ENCODE data around the gene ABCC1. TPM values are rescaled to one million over a fixed set of nuclear protein-coding genes. Genes with fewer than 3 reads are reported as not detected.

Gene ABCC1
- polyA plus RNA-seq, 1 of the 3 experiments (the other 2 are of a cell fraction) = 23.7 TPM

- Histone ChIP-seq H3K9me2 (no peaks in the 10 kb centered on the region), H3K4me2 (no peak overlapping the region), H3K9ac (no peak overlapping the region), H3K9me3 (peaks cover 9% of the 10 kb centered on the region), H3K27me3 (ENCODE audit: insufficient read depth) (no peaks in the 10 kb centered on the region), H3K79me2 (ENCODE audit: insufficient read depth) (no peaks in the 10 kb centered on the region), H4K20me1 (ENCODE audit: insufficient read depth) (no peaks in the 10 kb centered on the region), H3K4me1 (ENCODE audit: control insufficient read depth in 1 of 2, insufficient read depth in 2 of 2, low read depth in 1 of 2, low read length in 1 of 2) (no peaks in the 10 kb centered on the region), H3K36me3 (replicated peaks in 1 of 2; ENCODE audit: control insufficient read depth in 1 of 2, insufficient read depth in 2 of 2, low read length in 1 of 2) (no peaks in the 10 kb centered on the region), H2AFZ (ENCODE audit: low read depth) (no peak overlapping the region), H3F3A (replicated peaks; ENCODE audit: insufficient read depth) (peaks cover 4% of the 10 kb centered on the region), H3K27ac (ENCODE audit: low read depth in 2 of 2, low read length in 1 of 2) (no peak overlapping the region), H3K4me3 (ENCODE audit: low read depth in 2 of 2, low read length in 1 of 2) (no peak overlapping the region)
- ChIA-PET POLR2A (no interaction called here), CTCF (interaction anchor here (0.8 kb wide), 1 partner anchor 58 kb away, joined by 3 read pairs; no protein-coding TSS in a partner anchor)
- TF ChIP-seq EP300 (IDR thresholded peaks at IDR 0.05; ENCODE audit: borderline replicate concordance in 1 of 2, low read depth in 1 of 2, low read length in 1 of 2) (no peak), JUND (IDR thresholded peaks at IDR 0.05) (no peak), CTCF (IDR thresholded peaks at IDR 0.05) (no peak), NRF1 (IDR thresholded peaks at IDR 0.05; ENCODE audit: low read depth, low read length) (no peak), RXRA (IDR thresholded peaks at IDR 0.05; ENCODE audit: borderline replicate concordance, low read depth) (no peak), TCF12 (IDR thresholded peaks at IDR 0.05) (no peak), NFIC (IDR thresholded peaks at IDR 0.05; ENCODE audit: borderline replicate concordance) (no peak), RFX5 (IDR thresholded peaks at IDR 0.05; ENCODE audit: low read length) (no peak), MXI1 (IDR thresholded peaks at IDR 0.05; ENCODE audit: low read depth, low read length) (no peak), MAX (IDR thresholded peaks at IDR 0.05; ENCODE audit: low read depth) (no peak), SMC3 (IDR thresholded peaks at IDR 0.05; ENCODE audit: low read depth, low read length) (no peak), CHD2 (IDR thresholded peaks at IDR 0.05; ENCODE audit: low read length, partially characterized antibody) (no peak), SIN3A (IDR thresholded peaks at IDR 0.05; ENCODE audit: borderline replicate concordance, low read depth, low read length) (no peak), MEF2A (IDR thresholded peaks at IDR 0.05; ENCODE audit: borderline replicate concordance, low read depth) (no peak), TAF1 (IDR thresholded peaks at IDR 0.05; ENCODE audit: borderline replicate concordance, low read depth, low read length) (no peak), GATA2 (CRISPR knock-in tag; IDR thresholded peaks at IDR 0.05) (no peak), USF1 (IDR thresholded peaks at IDR 0.05; ENCODE audit: borderline replicate concordance, low read depth) (no peak), POLR2AphosphoS5 (IDR thresholded peaks at IDR 0.05; ENCODE audit: low read depth, low read length) (no peak)
- WGBS (ENCODE audit: low lambda C conversion rate) = 75% methylated on average over 6 of the region's 6 CpGs
- DNase-seq = no peak
Measured at GRCh38 chr16:15932939-15933338, 16.5 kb upstream of the ABCC1 start.

GRCh38 chr16:15933781-15934180 lies 15.6 kb upstream of the ABCC1 start:
- POLR2A ChIA-PET = no interaction called here
- H3K9me3 ChIP-seq = peaks cover 9% of the 10 kb centered on the region
- H3F3A ChIP-seq (replicated peaks; ENCODE audit: insufficient read depth) = peaks cover 4% of the 10 kb centered on the region
- no peak overlapping the region for H3K9ac ChIP-seq
- TF ChIP-seq RXRA (IDR thresholded peaks at IDR 0.05; ENCODE audit: borderline replicate concordance, low read depth) (no peak), TAF1 (IDR thresholded peaks at IDR 0.05; ENCODE audit: borderline replicate concordance, low read depth, low read length) (no peak), RCOR1 (IDR thresholded peaks at IDR 0.05; ENCODE audit: low read length) (no peak), NFIC (IDR thresholded peaks at IDR 0.05; ENCODE audit: borderline replicate concordance) (no peak), CHD2 (IDR thresholded peaks at IDR 0.05; ENCODE audit: low read length, partially characterized antibody) (no peak), CTCF (IDR thresholded peaks at IDR 0.05) (no peak), EP300 (IDR thresholded peaks at IDR 0.05; ENCODE audit: borderline replicate concordance in 1 of 2, low read depth in 1 of 2, low read length in 1 of 2) (no peak)
- no peak overlapping the region for H3K27ac ChIP-seq (ENCODE audit: low read depth in 2 of 2, low read length in 1 of 2)
- H3K4me2 ChIP-seq = no peak overlapping the region
- H3K27me3 ChIP-seq (ENCODE audit: insufficient read depth) = no peaks in the 10 kb centered on the region
- no peaks in the 10 kb centered on the region for H3K9me2 ChIP-seq
- H4K20me1 ChIP-seq (ENCODE audit: insufficient read depth) = no peaks in the 10 kb centered on the region
- H3K79me2 ChIP-seq (ENCODE audit: insufficient read depth) = no peaks in the 10 kb centered on the region
- H2AFZ ChIP-seq (ENCODE audit: low read depth) = no peak overlapping the region
- CTCF ChIA-PET = no interaction called here
- H3K4me3 ChIP-seq (ENCODE audit: low read depth in 2 of 2, low read length in 1 of 2) = no peak overlapping the region
- no peaks in the 10 kb centered on the region for H3K36me3 ChIP-seq (replicated peaks in 1 of 2; ENCODE audit: control insufficient read depth in 1 of 2, insufficient read depth in 2 of 2, low read length in 1 of 2)
- no peak for DNase-seq
- H3K4me1 ChIP-seq (ENCODE audit: control insufficient read depth in 1 of 2, insufficient read depth in 2 of 2, low read depth in 1 of 2, low read length in 1 of 2) = no peaks in the 10 kb centered on the region
- WGBS (ENCODE audit: low lambda C conversion rate) = 75% methylated on average over 4 of the region's 4 CpGs

Data from SK-N-SH (cell line).